HG03139 (cell line): ENCODE measurements around the gene FAM120A.

Experiments
- ATAC-seq: cut with Tn5 transposase; IDR thresholded peaks from one replicate; pipeline ENCODE4 v1.9.1; 2021; ENCODE audit not compliant: unreplicated experiment

Gene FAM120A

DNA sequence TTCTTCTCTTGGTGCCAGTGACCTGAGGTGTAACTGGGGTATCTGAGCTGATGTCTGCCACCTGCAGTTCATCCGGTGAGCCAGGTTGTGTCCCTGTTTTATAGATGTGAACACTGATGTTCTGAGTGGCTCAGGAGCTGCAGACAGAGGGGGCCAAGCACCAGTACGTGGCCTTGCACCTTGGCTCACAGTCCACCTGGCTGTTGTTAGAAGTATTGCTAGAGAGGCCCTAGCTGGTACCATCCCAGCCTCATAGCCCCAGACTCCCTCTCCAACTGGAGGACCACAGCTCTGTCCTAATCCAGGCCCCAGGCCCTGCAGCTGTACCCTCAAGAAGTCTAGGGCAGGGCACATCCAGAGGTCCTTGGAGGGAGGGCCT lies 141.1 kb downstream of the FAM120A start:
- ATAC-seq = no peak

GRCh38 chr9:93593144-93593658 lies 141.7 kb downstream of the FAM120A start:
- ATAC-seq = no peak

GRCh38 chr9:93594041-93594756 lies 142.7 kb downstream of the FAM120A start:
- ATAC-seq = no peak

- no peak for ATAC-seq
Observed at GRCh38 chr9:93595461-93595860, 144.0 kb downstream of the FAM120A start.

GRCh38 chr9:93595861-93596365 lies 144.4 kb downstream of the FAM120A start:
- no peak for ATAC-seq

DNA sequence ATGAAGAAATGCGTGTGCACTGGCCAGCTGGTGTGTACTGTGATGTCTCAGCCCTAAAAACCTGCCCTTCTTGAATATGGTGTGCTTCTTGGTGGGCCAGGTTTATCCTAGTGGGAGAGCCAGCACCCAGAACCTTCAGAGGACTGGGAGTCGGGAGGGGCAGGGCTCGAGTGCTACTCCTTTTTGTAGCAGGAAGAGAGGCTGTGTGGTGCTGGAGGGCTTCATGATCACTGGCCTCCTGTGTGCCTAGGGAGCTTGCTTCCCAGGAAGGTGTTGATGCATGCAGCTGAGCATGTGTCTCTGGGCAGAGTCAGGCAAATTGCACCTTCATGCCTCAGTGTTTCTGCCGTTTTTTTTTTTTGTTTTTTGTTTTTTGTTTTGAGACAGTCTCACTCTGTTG lies 144.9 kb downstream of the FAM120A start:
- no peak for ATAC-seq

DNA sequence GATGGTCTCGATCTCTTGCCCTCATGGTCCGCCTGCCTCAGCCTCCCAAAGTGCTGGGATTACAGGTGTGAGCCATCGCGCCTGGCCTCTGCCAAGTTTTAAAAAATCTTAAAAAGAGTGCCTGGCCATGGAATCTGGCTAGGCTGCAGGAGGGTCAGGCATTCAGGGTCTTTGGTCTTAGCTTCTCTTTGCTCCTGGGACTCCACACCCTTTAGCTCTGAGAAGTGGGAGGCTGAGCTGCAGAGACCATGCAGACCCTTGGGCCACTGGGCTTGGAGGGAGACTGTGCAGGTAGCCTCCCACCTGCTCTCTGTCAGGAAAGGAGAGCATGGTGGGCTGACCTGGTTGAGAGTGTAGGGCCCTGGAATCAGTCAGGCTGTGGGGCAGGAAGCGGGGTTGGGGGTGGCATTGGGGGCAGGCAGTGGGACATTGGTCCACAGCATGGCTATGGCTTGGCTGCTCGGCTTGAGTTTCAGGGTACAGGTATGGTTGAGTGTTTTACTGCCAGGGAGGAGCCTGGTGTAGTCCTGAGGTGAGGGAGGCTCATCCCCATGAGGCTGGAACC lies 145.7 kb downstream of the FAM120A start:
- ATAC-seq = no peak

DNA sequence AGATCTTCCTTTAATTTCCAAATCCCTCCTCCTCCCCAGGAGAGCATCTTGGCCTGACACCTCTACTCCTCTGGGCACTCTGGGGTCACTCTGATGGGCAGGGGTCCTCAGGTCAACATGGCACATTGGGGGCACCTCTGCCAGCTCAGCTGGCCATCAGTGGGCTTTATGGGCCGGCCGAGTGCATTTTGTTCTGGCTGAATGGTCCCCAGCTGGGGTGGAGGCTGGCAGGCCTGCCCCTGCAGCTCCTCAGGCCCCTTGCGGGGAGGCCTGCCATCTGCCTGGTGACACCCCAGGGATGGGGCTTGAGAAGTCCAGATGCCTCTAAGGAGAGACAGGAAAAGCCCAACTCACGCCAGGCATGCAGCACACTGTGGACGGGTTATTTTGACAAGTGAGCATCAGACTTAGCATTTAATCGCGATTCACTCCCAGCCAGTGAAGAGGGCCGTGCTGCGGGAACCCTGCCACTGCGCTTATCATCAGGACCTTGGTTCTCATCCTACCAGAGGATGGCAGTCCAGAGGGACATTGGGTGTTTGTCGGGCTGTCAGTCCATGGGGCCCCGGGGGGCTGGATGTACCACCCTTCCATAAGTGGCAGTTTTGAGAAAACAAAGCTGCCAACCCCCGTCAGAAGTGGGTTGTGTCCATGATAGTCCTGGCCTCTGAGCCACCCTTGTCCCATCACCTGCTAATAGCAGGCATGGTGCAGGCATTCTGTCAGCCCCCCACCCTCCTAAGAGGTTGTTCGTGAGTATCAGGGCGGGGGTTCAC lies 146.6 kb downstream of the FAM120A start:
- no peak for ATAC-seq

DNA sequence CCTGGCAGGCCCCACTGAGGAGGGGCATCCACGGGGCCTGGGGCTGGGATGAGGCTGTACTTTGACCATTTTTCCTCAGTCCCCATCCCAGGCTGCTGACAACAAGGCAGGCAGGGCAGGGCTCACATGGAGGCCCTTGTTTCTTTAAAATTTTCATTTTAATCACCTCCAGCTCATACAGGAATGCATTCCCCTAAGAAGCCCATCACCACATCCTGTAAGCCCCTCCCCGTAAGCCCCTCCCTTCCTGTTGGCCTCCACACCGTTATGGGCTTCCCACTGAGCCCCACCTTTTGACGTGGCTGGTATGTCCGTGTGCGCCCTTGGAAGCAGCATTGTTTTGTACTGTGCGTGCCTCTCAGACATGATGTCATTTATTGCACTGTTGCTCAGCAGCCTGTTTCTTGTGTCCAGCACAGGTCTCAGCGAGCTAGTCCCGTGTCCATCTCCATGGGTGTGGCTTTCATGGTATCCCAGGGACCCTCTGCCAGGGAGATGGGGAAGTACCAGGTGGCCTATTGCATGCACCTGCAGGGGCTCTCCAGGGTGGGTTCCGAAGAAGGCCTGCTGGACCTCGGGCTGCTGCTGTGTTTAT lies 147.3 kb downstream of the FAM120A start:
- ATAC-seq = no peak

- ATAC-seq = no peak
Observed at GRCh38 chr9:93599571-93600403, 148.3 kb downstream of the FAM120A start.

DNA sequence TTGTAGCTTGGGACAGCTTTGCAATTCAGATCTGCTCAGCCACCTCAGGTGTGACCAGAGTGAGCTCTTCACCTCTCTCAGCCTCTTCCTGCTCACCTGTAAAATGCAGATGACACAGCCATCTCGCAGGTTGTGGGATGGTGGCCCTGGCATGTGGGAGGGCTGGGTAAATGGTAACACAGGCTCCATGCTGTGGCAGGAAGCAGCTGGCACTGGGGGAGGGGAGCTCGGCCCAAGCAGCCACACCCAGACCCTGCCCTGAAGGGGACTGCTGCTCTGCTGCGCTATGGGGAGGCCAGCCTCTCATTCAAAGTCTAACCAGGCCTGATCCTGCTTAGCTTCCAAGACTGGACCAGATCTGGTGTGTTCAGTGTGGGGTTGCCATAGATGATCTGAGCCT lies 149.0 kb downstream of the FAM120A start:
- ATAC-seq = no peak

DNA sequence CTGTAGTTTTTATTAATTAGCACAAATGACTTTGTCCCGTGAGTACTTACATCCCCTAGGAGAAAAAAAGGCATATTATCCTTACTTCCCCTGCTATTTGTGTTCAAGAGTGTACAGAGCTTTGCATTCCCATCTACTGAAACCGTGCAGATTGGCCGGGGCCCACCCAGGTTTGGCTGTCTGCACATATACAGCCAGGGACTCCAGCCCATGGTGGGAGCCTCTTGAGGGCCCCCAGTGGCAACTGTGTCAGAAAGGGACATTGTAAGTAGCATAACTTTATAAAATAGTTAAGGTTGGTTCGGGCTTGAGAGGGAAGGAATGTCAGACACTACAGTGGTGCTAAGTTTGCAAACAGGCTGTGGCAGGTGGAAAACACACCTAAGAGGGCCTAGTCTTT lies 149.6 kb downstream of the FAM120A start:
- no peak for ATAC-seq

DNA sequence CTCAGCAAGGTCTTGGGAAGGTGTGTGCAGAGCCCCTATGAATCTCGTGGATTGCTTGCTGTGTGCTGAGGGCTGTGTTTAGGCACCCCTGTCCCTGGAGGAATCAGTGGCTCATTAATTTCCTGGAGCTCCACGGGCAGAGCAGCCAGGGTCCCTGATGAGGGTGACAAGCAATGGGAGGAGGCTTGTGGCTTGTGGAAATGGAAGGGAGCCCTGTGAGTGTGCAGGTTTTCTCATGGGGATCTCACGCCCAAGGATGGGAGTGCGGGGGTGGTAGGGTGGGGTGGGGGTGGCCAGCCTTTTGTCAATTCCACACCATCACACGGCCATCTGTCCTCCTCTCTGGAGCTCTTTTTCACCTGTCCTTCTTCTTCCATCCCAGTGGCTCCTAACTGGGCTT lies 150.2 kb downstream of the FAM120A start:
- no peak for ATAC-seq

GRCh38 chr9:93603011-93603410 lies 151.5 kb downstream of the FAM120A start:
- no peak for ATAC-seq

- no peak for ATAC-seq
Observed at GRCh38 chr9:93603906-93604326, 152.4 kb downstream of the FAM120A start.

DNA sequence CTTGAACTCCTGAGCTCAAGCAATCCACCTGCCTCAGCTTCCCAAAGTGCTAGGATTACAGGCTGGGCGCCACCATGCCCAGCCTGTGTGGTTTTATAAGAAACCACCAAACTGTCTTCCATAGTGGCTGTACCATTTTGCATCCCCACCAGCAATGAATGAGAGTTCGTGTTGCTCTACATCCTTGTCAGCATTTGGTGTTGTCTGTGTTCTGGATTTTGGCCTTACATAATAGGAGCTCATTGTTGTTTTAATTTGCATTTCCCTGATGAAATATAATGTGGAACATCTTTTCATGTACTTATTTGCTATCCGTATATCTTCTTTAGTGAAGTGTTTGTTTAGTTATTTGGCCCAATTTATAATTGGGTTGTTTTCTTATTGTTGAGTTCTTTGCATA lies 154.7 kb downstream of the FAM120A start:
- ATAC-seq = no peak

GRCh38 chr9:93610206-93610605 lies 158.7 kb downstream of the FAM120A start:
- no peak for ATAC-seq

GRCh38 chr9:93612052-93612795 lies 160.7 kb downstream of the FAM120A start:
- ATAC-seq = no peak

- ATAC-seq = peak; percentile 58
Observed at GRCh38 chr9:93612796-93613154, 161.3 kb downstream of the FAM120A start.

DNA sequence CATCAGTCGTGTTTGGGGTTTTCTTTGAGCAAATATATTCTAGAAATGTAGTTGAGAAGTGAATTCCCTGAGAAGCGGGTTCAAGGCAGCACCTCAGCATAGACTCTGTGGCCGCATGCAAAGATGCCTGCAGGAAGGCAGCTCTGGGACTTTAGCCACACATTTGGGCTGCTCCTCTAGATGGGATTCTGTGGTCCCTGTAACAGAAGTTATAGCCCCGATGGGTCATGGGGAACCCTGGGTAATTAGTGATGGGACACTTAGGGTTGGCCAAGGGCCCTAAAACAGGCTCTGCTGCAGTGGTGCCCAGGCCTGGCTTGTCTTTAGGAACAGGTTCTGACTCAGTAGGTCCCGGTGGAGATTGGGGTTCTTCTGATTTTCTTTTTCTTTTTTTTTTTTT lies 161.7 kb downstream of the FAM120A start:
- ATAC-seq = no peak
